Dendritic cell treated with granulocyte-macrophage colony-stimulating factor and Interleukin-4, amounts not matched to agents 40 ng/mL and 50 ng/mL, for 4 days (primary cell): ENCODE measurements around the gene CDK11B.

Source experiments
- H3K27ac Mint-ChIP-seq: one replicate; pipeline ENCODE4 v1.8.0; 2022; ENCODE audit warnings: mild to moderate bottlenecking, mixed read lengths
- H3K27me3 Mint-ChIP-seq: one replicate; pipeline ENCODE4 v1.8.0; 2022; ENCODE audit warnings: mild to moderate bottlenecking, mixed read lengths
- H3K36me3 Mint-ChIP-seq: one replicate; pipeline ENCODE4 v1.8.0; 2022; ENCODE audit warnings: low read depth, mixed read lengths
- H3K4me1 Mint-ChIP-seq: one replicate; pipeline ENCODE4 v1.8.0; 2022; ENCODE audit warnings: low read depth, mixed read lengths
- H3K4me3 Mint-ChIP-seq: one replicate; pipeline ENCODE4 v1.8.0; 2022; ENCODE audit warnings: mild to moderate bottlenecking, moderate library complexity, mixed read lengths
- H3K9me3 Mint-ChIP-seq: one replicate; pipeline ENCODE4 v1.8.0; 2022; ENCODE audit warnings: mixed read lengths
- intact Hi-C: fragments of 100-400 bp; cut with micrococcal nuclease; formaldehyde crosslinking; loops from one replicate; pipeline ENCODE4 v1.15.0; 2022

The CDK11B gene

DNA sequence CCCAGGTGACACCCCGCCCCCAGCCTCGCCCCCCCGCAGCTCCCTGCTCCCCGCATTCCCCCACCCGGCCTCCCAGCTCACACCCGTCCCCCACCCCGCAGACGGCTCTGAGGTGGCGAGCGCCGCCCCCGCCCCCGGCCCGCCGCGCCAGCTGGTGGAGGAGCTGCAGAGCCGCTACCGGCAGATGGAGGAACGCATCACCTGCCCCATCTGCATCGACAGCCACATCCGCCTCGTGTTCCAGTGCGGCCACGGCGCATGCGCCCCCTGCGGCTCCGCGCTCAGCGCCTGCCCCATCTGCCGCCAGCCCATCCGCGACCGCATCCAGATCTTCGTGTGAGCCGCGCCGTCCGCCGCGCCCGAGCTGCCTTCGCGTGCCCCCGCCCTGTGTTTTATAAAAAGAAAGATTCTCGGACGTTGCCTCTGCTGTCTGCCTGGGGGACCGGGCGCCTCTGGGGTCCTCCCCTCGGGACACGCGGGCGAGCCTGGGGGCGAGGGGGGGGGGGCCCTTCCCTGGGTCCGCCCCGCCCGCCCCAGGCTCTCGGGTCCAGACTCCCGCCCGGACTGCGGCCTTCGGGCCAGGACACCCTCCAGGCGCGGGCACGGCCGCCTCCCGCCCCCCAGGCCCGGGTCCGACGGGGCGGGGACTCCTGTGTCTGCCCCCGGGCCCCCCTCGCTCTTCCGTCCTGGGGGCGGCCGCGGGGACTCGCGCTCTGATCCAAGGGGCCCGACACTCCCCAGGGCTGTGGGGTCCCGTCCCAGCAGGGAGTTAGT, 28.4 kb downstream of the CDK11B start:
- Mint-ChIP-seq H3K9me3 (no peaks in the 10 kb centered on the region), H3K27ac (no peak overlapping the region), H3K27me3 (peaks cover 36% of the 10 kb centered on the region), H3K4me1 (peaks cover 5% of the 10 kb centered on the region), H3K4me3 (peak overlapping the region; percentile 51), H3K36me3 (peaks cover 28% of the 10 kb centered on the region)
- intact Hi-C loops = no loop called here

- H3K36me3 Mint-ChIP-seq = peaks cover 32% of the 10 kb centered on the region
- intact Hi-C loops = no loop called here
- no peak overlapping the region for H3K27ac Mint-ChIP-seq
- no peak overlapping the region for H3K4me3 Mint-ChIP-seq
- peaks cover 5% of the 10 kb centered on the region for H3K4me1 Mint-ChIP-seq
- H3K27me3 Mint-ChIP-seq = peaks cover 36% of the 10 kb centered on the region
- no peaks in the 10 kb centered on the region for H3K9me3 Mint-ChIP-seq
Observed at GRCh38 chr1:1629430-1630190, 29.2 kb downstream of the CDK11B start.

DNA sequence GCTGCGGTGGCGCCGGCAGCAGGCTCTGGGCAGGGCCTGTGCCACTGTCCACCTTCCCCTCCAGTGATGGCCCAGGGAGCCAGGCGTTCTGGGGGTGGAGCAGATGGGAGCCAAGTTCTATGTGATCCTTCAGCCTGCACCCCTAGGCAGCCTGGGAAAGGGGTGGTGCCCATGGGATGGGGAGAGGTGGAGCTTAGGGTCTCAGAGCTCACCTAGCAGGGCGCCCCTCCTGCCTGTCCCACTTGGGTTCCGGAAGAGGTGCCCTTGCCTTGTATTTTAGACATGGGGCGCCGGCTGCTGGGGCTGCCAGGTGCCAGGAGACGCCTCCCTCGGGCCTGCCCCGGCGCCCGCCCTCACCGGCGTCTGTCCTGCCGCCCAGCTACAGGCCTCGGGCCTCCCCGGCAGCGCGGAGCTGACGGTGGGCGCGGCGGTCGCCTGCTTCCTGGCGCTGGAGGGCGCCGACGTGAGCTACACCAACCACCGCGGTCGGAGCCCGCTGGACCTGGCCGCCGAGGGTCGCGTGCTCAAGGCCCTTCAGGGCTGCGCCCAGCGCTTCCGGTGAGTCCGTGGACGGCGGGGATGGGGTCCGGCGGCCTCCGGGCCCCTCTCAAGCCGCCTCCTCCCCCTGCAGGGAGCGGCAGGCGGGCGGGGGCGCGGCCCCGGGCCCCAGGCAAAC, 29.9 kb downstream of the CDK11B start:
- Mint-ChIP-seq H3K4me1 (peaks cover 5% of the 10 kb centered on the region), H3K27ac (no peak overlapping the region), H3K4me3 (no peak overlapping the region), H3K27me3 (peaks cover 36% of the 10 kb centered on the region), H3K9me3 (no peaks in the 10 kb centered on the region), H3K36me3 (peaks cover 40% of the 10 kb centered on the region)
- intact Hi-C loops = no loop called here

GRCh38 chr1:1627829-1628753, 30.7 kb downstream of the CDK11B start:
- H3K4me1 Mint-ChIP-seq = peaks cover 5% of the 10 kb centered on the region
- no peak overlapping the region for H3K27ac Mint-ChIP-seq
- intact Hi-C loops = no loop called here
- H3K27me3 Mint-ChIP-seq = peaks cover 36% of the 10 kb centered on the region
- H3K36me3 Mint-ChIP-seq = peaks cover 43% of the 10 kb centered on the region
- H3K4me3 Mint-ChIP-seq = no peak overlapping the region
- H3K9me3 Mint-ChIP-seq = no peaks in the 10 kb centered on the region

DNA sequence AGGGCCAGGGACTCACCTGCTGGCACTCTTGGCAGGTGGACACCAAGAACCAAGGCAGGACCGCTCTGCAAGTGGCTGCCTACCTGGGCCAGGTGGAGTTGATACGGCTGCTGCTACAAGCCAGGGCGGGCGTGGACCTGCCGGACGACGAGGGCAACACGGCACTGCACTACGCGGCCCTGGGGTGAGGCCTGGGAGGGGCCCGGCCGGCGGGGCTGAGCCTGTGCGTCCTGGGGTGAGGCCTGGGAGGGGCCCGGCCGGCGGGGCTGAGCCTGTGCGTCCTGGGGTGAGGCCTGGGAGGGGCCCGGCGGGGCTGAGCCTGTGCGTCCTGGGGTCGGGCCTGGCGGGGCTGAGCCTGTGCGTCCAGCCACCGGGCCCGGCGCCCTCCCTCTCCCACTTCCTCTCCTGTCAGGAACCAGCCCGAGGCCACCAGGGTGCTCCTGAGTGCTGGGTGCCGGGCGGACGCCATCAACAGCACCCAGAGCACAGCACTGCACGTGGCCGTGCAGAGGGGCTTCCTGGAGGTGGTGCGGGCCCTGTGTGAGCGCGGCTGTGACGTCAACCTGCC, 31.5 kb downstream of the CDK11B start:
- Mint-ChIP-seq H3K9me3 (no peaks in the 10 kb centered on the region), H3K36me3 (peaks cover 43% of the 10 kb centered on the region), H3K4me3 (no peak overlapping the region), H3K4me1 (peaks cover 5% of the 10 kb centered on the region), H3K27ac (no peak overlapping the region), H3K27me3 (peaks cover 36% of the 10 kb centered on the region)
- intact Hi-C loops = no loop called here

GRCh38 chr1:1626207-1627141, 32.3 kb downstream of the CDK11B start:
- H3K4me3 Mint-ChIP-seq = no peak overlapping the region
- intact Hi-C loops = no loop called here
- no peak overlapping the region for H3K27ac Mint-ChIP-seq
- H3K27me3 Mint-ChIP-seq = peaks cover 30% of the 10 kb centered on the region
- H3K36me3 Mint-ChIP-seq = peaks cover 43% of the 10 kb centered on the region
- peaks cover 5% of the 10 kb centered on the region for H3K4me1 Mint-ChIP-seq
- H3K9me3 Mint-ChIP-seq = no peaks in the 10 kb centered on the region

DNA sequence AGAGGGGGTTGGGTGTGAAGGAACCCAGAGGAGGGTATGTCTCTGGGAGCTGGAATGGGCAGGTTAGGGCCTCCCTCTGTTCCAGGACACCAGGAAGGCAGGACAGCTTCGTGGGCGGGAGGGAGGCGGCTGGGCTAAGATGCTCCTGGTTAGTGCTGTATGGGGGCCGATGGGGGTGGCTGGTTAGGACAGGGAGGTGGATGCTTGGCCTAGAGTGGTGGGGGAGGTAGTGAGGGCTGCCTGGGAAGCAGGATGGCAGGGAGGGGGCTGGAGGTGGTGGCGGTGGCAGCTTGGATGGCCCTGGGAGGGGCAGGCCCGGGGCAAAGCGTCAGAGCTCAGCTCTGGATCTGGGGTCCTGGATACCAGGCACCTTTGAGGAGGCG, 33.0 kb downstream of the CDK11B start:
- intact Hi-C loops = no loop called here
- H3K27ac Mint-ChIP-seq = no peak overlapping the region
- H3K27me3 Mint-ChIP-seq = peaks cover 24% of the 10 kb centered on the region
- no peak overlapping the region for H3K4me3 Mint-ChIP-seq
- H3K9me3 Mint-ChIP-seq = no peaks in the 10 kb centered on the region
- H3K4me1 Mint-ChIP-seq = peaks cover 5% of the 10 kb centered on the region
- H3K36me3 Mint-ChIP-seq = peaks cover 43% of the 10 kb centered on the region

- Mint-ChIP-seq H3K4me3 (no peak overlapping the region), H3K4me1 (peaks cover 5% of the 10 kb centered on the region), H3K27ac (no peak overlapping the region), H3K27me3 (peaks cover 22% of the 10 kb centered on the region), H3K36me3 (peaks cover 43% of the 10 kb centered on the region), H3K9me3 (no peaks in the 10 kb centered on the region)
- intact Hi-C loops = no loop called here
Observed at GRCh38 chr1:1625404-1625775, 33.4 kb downstream of the CDK11B start.

DNA sequence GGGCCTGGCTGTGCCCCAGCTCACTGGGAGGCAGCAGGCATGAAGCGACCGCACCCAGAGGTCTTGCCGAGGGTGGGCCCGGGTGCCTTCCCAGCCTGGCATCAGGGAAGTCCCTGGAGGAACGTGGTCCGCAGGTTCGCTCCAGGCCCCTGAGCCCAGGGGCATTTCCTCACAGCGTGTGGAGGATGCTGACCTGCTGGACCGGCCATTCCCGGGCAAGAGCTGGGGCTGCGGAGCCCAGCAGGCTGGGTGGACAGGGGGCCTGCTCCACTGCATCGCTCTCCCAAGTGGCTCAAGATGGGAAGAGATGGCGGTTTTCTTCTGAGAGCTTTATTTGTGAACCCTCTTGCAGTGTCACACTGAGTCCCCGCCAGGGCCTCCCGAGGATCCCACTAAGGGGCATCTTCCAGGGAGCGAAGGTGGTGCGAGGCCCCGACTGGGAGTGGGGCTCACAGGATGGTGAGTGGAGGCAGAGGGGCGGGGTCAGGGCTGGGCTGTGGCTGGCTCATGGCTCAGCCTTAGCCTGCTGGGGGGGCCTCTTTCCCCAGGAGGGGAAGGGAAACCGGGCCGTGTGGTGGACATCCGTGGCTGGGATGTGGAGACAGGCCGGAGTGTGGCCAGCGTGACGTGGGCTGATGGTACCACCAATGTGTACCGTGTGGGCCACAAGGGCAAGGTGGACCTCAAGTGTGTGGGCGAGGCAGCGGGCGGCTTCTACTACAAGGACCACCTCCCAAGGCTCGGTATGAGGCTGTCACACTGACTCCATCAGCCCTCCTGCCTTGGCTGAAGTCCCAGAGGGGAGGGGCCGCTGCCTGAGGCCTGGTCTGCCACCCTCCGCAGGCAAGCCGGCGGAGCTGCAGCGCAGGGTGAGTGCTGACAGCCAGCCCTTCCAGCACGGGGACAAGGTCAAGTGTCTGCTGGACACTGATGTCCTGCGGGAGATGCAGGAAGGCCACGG, 34.1 kb downstream of the CDK11B start:
- peaks cover 16% of the 10 kb centered on the region for H3K27me3 Mint-ChIP-seq
- peaks cover 5% of the 10 kb centered on the region for H3K4me1 Mint-ChIP-seq
- H3K4me3 Mint-ChIP-seq = no peak overlapping the region
- no peak overlapping the region for H3K27ac Mint-ChIP-seq
- no peaks in the 10 kb centered on the region for H3K9me3 Mint-ChIP-seq
- intact Hi-C loops = no loop called here
- peaks cover 43% of the 10 kb centered on the region for H3K36me3 Mint-ChIP-seq

- peaks cover 48% of the 10 kb centered on the region for H3K36me3 Mint-ChIP-seq
- no peaks in the 10 kb centered on the region for H3K9me3 Mint-ChIP-seq
- intact Hi-C loops = no loop called here
- peaks cover 11% of the 10 kb centered on the region for H3K27me3 Mint-ChIP-seq
- no peak overlapping the region for H3K27ac Mint-ChIP-seq
- H3K4me1 Mint-ChIP-seq = peaks cover 5% of the 10 kb centered on the region
- no peak overlapping the region for H3K4me3 Mint-ChIP-seq
Observed at GRCh38 chr1:1623631-1624442, 35.0 kb downstream of the CDK11B start.

- intact Hi-C loops = no loop called here
- Mint-ChIP-seq H3K27me3 (peaks cover 5% of the 10 kb centered on the region), H3K4me1 (peaks cover 5% of the 10 kb centered on the region), H3K27ac (no peak overlapping the region), H3K9me3 (no peaks in the 10 kb centered on the region), H3K4me3 (no peak overlapping the region), H3K36me3 (peaks cover 50% of the 10 kb centered on the region)
Observed at GRCh38 chr1:1623181-1623630, 35.6 kb downstream of the CDK11B start.
